Rectal smooth muscle tissue (tissue), 1 donor: ENCODE results near the gene ONECUT2.
"Not testable (repeated sequence)": the region's sequence is repeated elsewhere in the genome, so short reads cannot be mapped to it uniquely, and the experiment has no call there.

Experiments
- H3K27ac ChIP-seq: one replicate; pipeline ENCODE4 v1.7.0; 2013; ENCODE audit warnings: low read depth, low read length, inconsistent platforms
- H3K27me3 ChIP-seq: one replicate; pipeline ENCODE4 v1.7.0; 2013; ENCODE audit warnings: low read length; ENCODE audit not compliant: control insufficient read depth, insufficient read depth
- H3K36me3 ChIP-seq: one replicate; pipeline ENCODE4 v1.7.0; 2013; ENCODE audit warnings: low read length; ENCODE audit not compliant: control insufficient read depth, insufficient read depth
- H3K4me1 ChIP-seq: one replicate; pipeline ENCODE4 v1.7.0; 2013; ENCODE audit warnings: low read length; ENCODE audit not compliant: control insufficient read depth, insufficient read depth
- H3K4me3 ChIP-seq: one replicate; pipeline ENCODE4 v1.7.0; 2013; ENCODE audit warnings: low read length
- H3K9ac ChIP-seq: one replicate; pipeline ENCODE4 v1.7.0; 2013; ENCODE audit warnings: low read length

ONECUT2 gene

GRCh38 chr18:57434536-57435494 lies at the start of gene ONECUT2:
TSS of gene ONECUT2 (plus strand) at chr18:57435374. CDS start at chr18:57435717, 343 bp downstream.
- Histone ChIP-seq H3K4me1 (peaks cover 6% of the 10 kb centered on the region), H3K27ac (no peak within 1 kb of the TSS), H3K9ac (no peak within 1 kb of the TSS), H3K27me3 (peaks cover 74% of the 10 kb centered on the region), H3K36me3 (no peaks in the 10 kb centered on the region), H3K4me3 (peak within 1 kb of the TSS; percentile 78)

DNA sequence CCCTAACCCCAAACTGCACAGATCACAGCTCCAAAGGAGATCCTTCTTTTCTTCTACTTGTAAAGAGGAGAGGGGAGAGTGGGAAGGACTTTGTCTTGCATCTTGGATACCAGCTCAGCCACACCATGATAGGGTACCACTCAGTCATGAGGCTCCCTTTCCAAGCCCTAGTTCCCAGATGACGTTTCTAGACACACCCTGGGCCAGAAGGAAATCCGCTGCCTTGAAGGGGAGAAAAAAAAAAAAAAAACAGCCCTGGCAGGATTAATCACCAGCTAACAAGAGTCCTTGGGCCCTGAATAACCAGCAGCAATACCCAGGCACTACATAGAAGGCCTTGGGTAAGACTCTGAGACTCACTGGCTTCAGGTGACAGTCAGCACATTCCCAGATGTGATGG lies 45.9 kb upstream of the ONECUT2 start:
- Histone ChIP-seq H3K36me3 (no peaks in the 10 kb centered on the region), H3K27me3 (no peaks in the 10 kb centered on the region), H3K27ac (no peak overlapping the region), H3K4me1 (no peaks in the 10 kb centered on the region), H3K9ac (no peak overlapping the region), H3K4me3 (no peak overlapping the region)

- Histone ChIP-seq H3K9ac (no peak overlapping the region), H3K36me3 (no peaks in the 10 kb centered on the region), H3K27ac (no peak overlapping the region), H3K27me3 (no peaks in the 10 kb centered on the region), H3K4me1 (no peaks in the 10 kb centered on the region), H3K4me3 (no peak overlapping the region)
Measured at GRCh38 chr18:57390044-57390443, 45.1 kb upstream of the ONECUT2 start.

GRCh38 chr18:57394749-57395148 lies 40.4 kb upstream of the ONECUT2 start:
- not testable (repeated sequence) for H3K27ac ChIP-seq, H3K27me3 ChIP-seq, H3K4me1 ChIP-seq, H3K9ac ChIP-seq, H3K4me3 ChIP-seq, H3K36me3 ChIP-seq

GRCh38 chr18:57396831-57397230 lies 38.3 kb upstream of the ONECUT2 start:
- H3K9ac ChIP-seq, H3K4me1 ChIP-seq, H3K27me3 ChIP-seq, H3K4me3 ChIP-seq, H3K36me3 ChIP-seq, H3K27ac ChIP-seq: not testable (repeated sequence)

DNA sequence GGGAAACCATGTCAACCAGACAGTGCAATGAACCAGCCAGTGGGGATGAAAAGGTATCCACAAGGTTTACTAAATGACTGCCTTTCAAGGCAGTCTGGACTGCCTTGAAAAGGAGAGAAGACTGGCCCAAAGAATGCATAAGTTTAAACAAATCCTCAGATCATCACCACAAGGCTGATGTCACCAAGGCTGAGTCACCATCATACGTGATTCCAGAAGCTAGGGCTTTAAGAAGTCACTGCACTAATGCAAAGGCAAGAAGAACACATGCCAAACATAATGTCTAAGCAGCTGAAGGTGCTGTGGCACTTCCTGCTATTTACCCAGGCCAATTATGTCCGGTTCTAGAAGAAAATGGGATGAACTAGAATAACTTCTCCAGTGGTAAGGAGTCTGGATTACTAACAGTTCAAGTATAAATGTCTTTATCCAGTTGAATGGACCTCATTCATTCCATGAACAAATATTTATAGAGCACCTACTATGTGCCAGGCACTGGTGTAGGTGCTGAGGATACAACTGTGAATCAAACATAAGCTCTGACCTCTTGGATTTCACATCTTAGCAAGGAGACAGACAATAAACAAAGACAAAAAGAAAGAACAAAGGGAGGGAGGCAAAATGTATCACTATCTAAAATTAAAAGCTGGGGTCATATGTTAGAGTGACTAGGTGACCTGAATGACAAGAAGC lies 37.6 kb upstream of the ONECUT2 start:
- Histone ChIP-seq H3K27me3 (no peaks in the 10 kb centered on the region), H3K4me1 (no peaks in the 10 kb centered on the region), H3K4me3 (no peak overlapping the region), H3K9ac (no peak overlapping the region), H3K36me3 (no peaks in the 10 kb centered on the region), H3K27ac (no peak overlapping the region)

- no peaks in the 10 kb centered on the region for H3K27me3 ChIP-seq
- no peak overlapping the region for H3K9ac ChIP-seq
- H3K4me3 ChIP-seq: no peak overlapping the region
Measured at GRCh38 chr18:57404345-57404744, 30.8 kb upstream of the ONECUT2 start.

GRCh38 chr18:57409650-57410049 lies 25.5 kb upstream of the ONECUT2 start:
- Histone ChIP-seq H3K36me3 (no peaks in the 10 kb centered on the region), H3K27ac (no peak overlapping the region), H3K4me3 (no peak overlapping the region), H3K27me3 (no peaks in the 10 kb centered on the region), H3K4me1 (no peaks in the 10 kb centered on the region), H3K9ac (no peak overlapping the region)

More at GRCh38 chr18:57404345-57404744, 30.8 kb upstream of the ONECUT2 start:
- Histone ChIP-seq H3K4me1 (no peaks in the 10 kb centered on the region), H3K36me3 (no peaks in the 10 kb centered on the region), H3K27ac (no peak overlapping the region)

DNA sequence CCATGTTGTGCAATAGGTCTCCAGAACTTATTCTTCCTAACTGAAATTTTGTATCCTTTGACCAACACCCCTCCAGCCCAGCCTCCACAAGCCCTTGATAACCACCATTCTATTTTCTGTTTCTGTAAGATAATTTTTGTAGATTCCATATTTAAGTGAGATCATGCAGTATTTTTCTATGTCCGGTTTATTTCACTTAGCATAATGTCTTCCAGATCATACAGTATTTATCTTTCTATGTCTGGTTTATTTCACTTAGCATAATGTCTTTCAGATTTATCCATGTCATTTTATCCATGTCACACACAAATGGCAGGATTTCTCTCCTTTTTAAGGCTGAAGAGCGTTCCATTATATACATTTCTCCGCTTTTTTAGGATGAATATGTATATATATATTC lies 24.4 kb upstream of the ONECUT2 start:
- Histone ChIP-seq H3K36me3 (no peaks in the 10 kb centered on the region), H3K4me3 (no peak overlapping the region), H3K4me1 (no peaks in the 10 kb centered on the region), H3K9ac (no peak overlapping the region), H3K27ac (no peak overlapping the region), H3K27me3 (no peaks in the 10 kb centered on the region)

DNA sequence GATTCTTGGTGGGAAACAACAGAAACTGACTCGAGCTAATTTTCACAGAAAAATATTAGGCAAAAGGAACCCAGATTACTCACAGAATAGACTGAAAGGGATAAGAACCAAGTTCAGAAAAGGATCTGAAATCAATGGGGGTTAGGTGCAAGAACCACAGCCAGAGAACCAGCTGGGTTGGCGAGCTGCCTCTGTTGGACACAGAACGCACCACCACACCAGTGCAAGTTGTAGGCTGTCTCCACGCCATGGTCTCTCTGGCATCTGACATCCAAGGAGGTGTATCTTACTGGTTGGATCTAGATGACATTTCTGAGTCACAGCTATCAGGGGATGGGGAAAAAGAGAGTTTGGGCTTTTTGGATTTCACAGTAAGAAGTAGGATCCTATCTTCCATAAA lies 18.6 kb upstream of the ONECUT2 start:
- no peaks in the 10 kb centered on the region for H3K36me3 ChIP-seq
- H3K27me3 ChIP-seq: no peaks in the 10 kb centered on the region
- no peak overlapping the region for H3K9ac ChIP-seq
- H3K4me3 ChIP-seq: no peak overlapping the region
- H3K27ac ChIP-seq: no peak overlapping the region
- no peaks in the 10 kb centered on the region for H3K4me1 ChIP-seq

DNA sequence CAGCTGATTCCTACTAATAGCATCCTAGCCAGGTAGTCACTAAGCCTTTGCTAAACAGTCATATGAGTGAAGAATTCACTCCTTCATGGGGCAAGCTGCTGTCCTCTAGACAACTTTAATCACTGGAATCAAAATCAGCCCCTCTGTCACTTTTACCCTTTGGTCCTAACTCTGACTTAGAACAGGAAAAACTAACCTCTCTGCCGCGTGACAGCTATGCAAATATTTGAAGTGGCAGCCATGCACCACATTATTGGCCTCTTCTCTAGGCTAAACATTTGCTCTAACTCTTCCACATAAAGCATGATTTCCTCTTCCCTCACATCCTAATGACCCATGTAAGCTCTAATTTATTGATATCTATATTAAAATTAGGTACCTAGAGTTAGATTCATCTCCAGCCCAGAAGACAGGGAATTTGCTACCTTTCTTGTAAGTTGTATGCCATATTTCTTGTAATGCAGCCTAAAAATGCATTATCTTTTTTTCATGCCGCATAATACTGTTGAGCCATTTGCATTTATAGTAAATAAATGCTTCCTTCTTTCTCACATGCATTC lies 12.8 kb upstream of the ONECUT2 start:
- H3K27ac ChIP-seq: no peak overlapping the region
- H3K4me1 ChIP-seq: no peaks in the 10 kb centered on the region
- H3K27me3 ChIP-seq: peaks cover 6% of the 10 kb centered on the region
- no peaks in the 10 kb centered on the region for H3K36me3 ChIP-seq
- no peak overlapping the region for H3K4me3 ChIP-seq
- no peak overlapping the region for H3K9ac ChIP-seq

GRCh38 chr18:57423821-57424220 lies 11.4 kb upstream of the ONECUT2 start:
- H3K27me3 ChIP-seq: peaks cover 14% of the 10 kb centered on the region
- H3K36me3 ChIP-seq: no peaks in the 10 kb centered on the region
- no peak overlapping the region for H3K4me3 ChIP-seq
- no peak overlapping the region for H3K27ac ChIP-seq
- H3K4me1 ChIP-seq: no peaks in the 10 kb centered on the region
- no peak overlapping the region for H3K9ac ChIP-seq
